HG03280 (cell line): ENCODE results near the gene MARK2.

Source experiments
- ATAC-seq: cut with Tn5 transposase; IDR thresholded peaks from one replicate; pipeline ENCODE4 v1.9.1; 2021; ENCODE audit warnings: mild to moderate bottlenecking, moderate library complexity; ENCODE audit not compliant: unreplicated experiment

MARK2 gene

GRCh38 chr11:63907808-63908530 is 69.1 kb downstream of the MARK2 start:
- ATAC-seq = no peak

- no peak for ATAC-seq
Observed at GRCh38 chr11:63908631-63909401, 69.9 kb downstream of the MARK2 start.

- no peak for ATAC-seq
Observed at GRCh38 chr11:63909591-63910506, 70.9 kb downstream of the MARK2 start.

- ATAC-seq = no peak
Observed at GRCh38 chr11:63910675-63911074, 71.8 kb downstream of the MARK2 start.

GRCh38 chr11:63911440-63911839 is 72.5 kb downstream of the MARK2 start:
- no peak for ATAC-seq

- no peak for ATAC-seq
Observed at GRCh38 chr11:63911876-63912275, 73.0 kb downstream of the MARK2 start.

- ATAC-seq = no peak
Observed at GRCh38 chr11:63912678-63913077, 73.8 kb downstream of the MARK2 start.

- ATAC-seq = no peak
Observed at GRCh38 chr11:63913866-63914830, 75.2 kb downstream of the MARK2 start.

- no peak for ATAC-seq
Observed at GRCh38 chr11:63914896-63915691, 76.2 kb downstream of the MARK2 start.

GRCh38 chr11:63915961-63916836 is 77.3 kb downstream of the MARK2 start:
- ATAC-seq = no peak

- ATAC-seq = peak; percentile 45
Observed at GRCh38 chr11:63916837-63917691, 78.2 kb downstream of the MARK2 start, which contains the start of gene RCOR2. RCOR2 (minus strand) TSS chr11:63917164; CDS start chr11:63916456, 708 bp downstream.

GRCh38 chr11:63917692-63918506 is 79.0 kb downstream of the MARK2 start:
- no peak for ATAC-seq

GRCh38 chr11:63918507-63919191 is 79.7 kb downstream of the MARK2 start:
- no peak for ATAC-seq

GRCh38 chr11:63919267-63920125 is 80.6 kb downstream of the MARK2 start:
- ATAC-seq = no peak
